ENCODE results near the gene APBB2.
"Not testable (repeated sequence)": the region's sequence is repeated elsewhere in the genome, so short reads cannot be mapped to it uniquely, and the experiment has no call there.

APBB2 gene

DNA sequence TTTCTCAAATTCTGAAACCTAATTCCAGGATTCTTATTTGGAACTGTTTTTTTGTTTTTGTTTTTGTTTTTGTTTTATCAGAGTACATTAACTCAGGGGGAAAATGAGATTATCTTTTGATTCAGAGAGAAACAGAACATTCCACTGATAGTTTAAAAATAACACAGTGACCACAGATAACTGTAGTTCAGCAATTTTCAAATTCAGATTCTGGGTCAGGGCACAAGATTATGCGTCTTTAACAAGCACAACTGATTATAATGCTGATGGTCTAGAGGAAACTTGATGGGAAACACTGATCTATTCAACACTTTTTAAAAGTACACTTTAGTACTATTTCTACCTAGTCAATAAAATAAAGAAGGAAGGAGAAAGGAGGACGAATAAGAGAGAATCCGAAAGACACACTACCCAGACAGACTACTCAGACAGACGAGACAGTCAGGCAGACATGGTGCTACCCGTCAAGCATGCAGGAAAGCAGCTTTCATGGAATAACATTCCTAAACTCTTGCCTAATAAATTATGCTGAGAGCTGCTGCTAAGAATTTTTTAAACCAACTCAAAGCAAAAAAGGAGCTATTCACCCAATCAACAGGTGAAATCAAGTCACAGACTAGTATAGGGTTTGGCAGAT is 59.0 kb downstream of the APBB2 start:
- peak; percentile 80 for DNase-seq

DNA sequence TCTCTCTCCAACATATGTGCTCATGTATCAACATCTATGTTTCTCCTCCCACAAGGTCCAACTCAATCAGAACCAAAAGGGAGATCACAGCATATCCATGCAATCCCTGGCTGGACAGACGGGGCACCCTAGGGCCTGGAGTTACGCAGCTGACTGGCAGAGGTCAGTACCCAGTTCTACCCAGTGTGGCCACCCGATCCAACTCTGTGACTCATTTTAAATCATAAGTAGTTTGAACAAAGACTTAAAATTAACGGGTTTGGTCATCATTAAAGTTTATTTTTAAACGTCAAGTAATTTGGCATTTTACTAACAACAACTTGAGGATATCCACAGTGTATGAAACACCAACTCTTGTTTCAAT is 59.5 kb downstream of the APBB2 start:
- DNase-seq = peak; percentile 55

DNA sequence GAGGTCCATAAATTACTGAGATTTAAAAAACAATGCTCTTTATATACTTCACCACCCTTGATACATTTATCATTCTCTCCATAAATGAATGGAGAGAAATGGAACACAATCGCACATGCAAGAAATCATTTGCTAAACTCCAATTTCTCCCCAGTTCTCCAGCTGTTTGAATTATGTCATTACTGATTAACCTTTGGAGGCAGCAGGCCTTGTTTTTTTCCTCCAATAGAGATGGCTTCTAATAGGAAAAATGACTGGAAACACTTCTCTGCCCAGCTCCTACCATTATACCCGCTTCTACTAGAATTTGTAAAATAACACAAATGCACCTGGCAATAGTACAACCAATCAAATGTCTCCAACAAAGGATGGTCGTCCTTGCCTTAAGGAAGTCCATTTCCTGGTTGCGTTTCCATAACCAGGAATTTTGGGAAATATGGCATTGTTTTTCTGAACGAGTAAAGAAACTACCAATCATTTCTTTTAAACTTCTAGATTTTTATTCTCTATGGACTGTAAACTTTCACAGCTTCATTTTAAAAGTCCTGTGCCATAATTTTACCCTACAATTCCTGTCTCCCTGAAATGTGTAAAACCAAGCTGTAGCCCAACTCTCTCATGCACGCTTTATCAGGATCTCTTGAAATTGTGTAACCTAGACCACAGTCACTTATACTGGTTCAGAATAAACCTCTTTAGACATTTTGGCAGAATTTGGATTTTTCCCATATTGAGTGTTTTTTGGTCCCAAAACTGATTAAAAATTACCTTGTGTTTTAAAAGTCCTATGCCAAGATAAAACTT is 60.1 kb downstream of the APBB2 start:
- DNase-seq = no peak

DNA sequence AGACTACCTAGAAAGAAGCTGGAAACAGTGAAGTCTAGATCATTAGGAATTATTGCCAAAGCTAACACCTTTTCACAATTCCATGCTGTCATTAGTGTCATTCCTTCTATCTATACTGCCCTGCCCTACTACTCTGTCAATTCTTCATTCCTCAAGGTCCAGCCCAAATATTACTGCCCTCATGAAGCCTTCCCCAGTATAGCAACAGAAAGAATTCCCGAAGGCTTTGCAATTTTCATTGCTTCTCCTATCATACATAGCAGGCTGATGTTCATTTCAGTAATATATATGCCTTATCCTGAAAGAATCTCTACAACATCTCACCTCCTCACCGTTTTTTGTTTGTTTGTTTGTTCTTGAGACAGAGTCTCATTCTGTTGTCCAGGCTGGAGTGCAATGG is 63.9 kb downstream of the APBB2 start:
- no peak for DNase-seq

DNA sequence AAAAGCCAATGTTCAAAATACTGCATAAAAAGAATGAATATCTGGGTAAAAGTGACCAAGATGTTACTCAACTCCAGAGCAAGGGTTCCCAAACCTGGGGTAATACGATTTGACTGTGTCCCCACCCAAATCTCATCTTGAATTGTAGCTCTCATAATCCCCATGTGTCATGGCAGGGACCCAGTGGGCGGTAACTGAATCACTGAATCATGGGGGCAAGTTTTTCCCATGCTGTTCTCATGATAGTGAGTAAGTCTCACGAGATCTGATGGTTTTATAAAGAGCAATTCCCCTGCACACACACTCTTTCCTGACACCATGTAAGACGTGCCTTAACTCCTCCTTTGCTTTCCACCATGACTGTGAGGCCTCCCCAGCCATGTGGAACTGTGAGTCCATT is 64.8 kb downstream of the APBB2 start:
- not testable (repeated sequence) for DNase-seq

DNA sequence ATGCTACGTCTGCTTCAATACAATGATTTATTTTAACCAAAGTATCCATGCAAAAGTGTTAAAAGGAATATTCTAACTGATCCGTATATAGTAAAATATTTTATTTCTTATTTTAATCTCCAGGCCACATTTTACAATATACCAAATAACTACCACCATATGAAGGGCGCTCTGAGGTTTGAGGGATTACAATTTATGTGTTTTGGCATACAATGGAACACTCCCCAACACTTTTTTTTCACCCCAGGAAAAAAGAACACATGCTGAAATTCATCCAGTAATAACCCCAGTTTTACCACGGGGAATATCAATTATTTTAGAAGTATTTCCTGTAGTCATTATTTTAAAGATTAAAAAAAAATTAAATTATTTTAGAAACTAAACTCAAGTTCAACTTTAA is 65.4 kb downstream of the APBB2 start:
- no peak for DNase-seq

DNA sequence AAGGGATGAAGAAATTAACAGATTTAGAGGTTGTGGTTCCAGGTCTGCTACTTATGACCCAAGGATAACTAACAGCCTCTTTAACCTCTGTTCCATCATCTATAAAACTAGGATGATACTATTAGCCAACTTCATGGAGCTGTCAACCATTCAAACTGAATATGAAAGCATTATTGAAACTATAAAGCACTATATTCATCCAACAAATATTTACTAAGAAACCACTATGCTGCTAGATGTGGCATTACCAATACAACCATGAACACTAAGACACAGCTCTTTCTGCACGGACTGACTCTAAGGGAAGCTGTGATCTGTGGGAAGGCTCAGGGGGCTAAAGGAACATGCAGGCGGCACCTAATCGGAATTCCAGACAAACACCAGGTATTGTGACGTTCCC is 66.0 kb downstream of the APBB2 start:
- DNase-seq = peak; percentile 35

DNA sequence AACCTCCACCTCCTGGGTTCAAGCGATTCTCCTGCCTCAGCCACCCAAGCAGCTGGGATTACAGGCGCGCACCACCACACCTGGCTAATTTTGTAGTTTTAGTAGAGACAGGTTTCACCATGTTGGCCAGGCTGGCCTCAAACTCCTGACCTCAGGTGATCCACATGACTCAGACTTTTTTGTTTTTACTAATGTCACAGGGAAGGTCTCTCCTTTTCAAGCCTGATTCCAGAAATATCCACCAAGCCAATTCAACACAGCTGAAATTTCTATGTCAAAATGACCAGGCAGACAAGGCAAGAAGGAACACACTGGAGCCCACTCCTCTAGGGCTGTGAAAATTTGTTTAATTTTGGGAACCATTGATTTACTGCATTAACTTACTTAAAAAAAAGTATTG is 66.8 kb downstream of the APBB2 start:
- DNase-seq = not testable (repeated sequence)

DNA sequence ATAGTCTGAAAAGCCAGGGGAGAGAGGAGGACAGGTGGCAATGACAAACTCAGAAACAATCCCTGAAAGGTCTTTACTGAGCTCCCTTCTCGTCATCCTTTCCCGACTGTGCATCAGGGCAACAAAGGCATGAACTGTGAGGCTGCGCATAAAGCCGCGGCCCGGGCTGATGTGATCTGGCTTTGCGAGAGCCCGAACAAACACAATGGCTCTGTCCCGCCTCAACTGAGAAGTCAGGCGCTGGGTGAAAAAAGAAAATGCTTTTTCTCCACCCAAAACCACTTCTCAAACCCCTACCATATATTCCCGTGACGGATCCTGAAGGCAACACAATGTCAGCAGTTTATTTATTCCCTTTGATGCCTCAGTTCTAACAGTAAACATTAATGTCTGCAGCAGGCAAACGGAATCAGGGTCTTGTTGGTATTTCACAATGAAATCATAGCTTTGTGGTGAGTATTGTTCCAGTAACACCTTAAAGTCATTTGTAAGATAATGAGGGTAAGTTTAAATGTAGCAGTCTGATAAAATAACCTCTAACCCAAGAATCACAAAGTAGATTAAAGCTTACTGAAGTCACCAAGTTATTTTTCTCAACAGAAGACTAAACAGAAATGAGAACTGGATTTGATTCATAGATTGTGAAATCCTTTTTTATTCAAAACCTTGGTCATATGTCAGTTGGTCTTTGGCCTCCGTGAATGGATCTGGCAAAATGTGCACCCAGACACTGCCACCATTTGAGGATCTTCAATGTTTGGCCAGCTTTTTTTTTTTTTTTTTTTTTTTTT is 67.4 kb downstream of the APBB2 start:
- DNase-seq = peak; percentile 50

DNA sequence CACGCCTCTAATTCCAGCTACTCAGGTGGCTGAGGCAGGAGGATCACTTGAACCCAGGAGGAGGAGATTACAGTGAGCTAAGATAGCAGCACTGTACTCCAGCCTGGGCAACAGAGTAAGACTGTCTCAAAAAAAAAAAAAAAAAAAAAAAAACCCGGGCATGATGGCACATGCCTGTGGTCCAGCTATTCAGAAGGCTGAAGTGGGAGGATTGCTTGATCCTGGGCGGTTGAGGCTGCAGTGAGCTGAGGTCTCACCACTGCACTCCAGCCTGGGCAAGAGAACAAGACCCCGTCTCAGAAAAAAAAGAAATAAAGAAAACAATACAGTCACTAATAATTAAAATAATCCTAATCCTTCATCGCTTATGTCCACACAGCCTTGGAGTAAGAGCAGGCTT is 68.1 kb downstream of the APBB2 start:
- no peak for DNase-seq

DNA sequence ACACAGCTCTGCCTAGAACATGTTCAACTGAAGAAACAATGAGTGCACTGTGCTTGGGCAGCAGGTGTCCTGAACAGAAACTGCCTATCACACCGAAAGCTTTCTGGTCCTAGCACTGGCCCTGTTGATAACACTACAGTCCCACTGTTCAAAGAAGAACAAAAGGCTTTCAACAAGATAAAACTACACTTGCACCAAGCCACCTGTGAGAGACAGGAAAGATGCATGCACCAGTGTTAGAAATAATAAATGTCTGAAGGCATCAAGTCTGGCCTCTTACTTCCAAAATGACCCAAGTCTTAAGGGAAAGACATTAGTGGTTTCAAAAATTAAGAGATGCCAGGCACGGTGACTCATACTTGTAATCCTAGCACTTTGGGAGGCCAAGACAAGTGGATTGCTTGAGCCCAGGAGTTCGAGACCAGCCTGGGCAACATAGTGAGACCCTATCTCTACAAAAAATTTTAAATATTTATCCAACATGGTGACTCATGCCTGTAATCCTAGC is 68.7 kb downstream of the APBB2 start:
- peak; percentile 68 for DNase-seq

DNA sequence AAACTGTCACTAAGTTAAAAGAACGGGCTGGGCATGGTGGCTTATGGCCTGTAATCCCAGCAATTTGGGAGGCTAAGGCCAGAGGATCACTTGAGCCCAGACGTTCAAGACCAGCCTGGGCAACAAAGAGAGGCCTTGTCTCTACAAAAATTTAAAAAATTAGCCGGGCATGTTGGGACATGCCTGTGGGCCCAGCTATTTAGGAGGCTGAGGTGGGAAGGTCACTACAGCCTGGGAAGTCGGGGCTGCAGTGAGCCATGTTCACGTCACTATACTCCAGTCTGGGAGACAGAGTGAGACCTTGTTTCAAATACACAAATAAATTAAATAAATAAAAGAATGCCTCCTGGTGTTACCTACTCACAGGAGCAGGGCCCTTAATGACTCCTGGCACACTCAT is 69.5 kb downstream of the APBB2 start:
- DNase-seq = no peak

DNA sequence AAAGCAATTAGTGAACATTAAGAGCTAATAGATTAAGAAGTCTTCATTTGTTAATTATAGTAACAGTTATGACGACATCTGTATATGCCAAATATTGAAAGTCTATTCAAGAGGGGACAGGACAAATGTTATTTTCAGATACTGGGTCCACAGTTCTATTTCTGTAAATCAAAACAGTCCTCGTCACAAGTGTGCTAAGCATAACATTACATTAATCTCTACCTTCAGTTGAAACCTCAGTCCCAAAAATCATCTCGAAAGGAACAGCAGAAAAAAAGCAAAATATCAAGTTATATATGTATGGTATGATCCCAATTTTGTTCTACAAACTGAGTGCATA is 70.3 kb downstream of the APBB2 start:
- no peak for DNase-seq

DNA sequence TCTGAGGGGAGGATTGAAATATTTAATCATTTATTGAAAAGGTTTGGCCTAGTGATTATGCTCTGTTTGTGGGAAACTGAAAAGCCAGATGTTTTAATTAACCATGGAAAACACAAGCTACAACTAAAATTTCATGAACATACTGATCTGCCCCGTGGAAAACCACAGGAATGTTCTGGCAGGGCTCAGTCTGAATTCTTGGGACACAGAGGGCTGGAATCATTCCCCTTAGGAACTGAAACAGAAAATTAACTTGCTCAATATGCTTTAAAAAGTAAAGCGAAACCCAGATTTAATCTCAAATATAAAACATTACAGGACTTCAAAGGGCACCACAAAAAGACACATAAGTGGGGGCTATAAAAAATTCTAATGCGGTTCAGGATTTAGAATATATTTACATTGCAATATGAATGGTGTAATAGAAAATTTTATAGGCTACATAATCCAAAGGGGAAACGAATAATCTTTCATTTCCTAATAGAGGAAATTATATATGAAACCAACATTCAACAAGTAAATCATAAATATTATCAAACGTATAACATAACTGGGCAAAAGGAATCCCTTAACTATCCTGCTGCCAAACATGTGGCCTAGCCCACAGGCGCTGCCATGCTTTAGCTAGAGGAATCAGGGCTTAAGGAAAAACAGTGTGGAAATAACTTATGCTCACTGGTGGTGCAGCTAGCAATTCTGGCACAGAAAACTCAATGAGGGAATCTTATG is 70.9 kb downstream of the APBB2 start:
- DNase-seq = peak; percentile 96

DNA sequence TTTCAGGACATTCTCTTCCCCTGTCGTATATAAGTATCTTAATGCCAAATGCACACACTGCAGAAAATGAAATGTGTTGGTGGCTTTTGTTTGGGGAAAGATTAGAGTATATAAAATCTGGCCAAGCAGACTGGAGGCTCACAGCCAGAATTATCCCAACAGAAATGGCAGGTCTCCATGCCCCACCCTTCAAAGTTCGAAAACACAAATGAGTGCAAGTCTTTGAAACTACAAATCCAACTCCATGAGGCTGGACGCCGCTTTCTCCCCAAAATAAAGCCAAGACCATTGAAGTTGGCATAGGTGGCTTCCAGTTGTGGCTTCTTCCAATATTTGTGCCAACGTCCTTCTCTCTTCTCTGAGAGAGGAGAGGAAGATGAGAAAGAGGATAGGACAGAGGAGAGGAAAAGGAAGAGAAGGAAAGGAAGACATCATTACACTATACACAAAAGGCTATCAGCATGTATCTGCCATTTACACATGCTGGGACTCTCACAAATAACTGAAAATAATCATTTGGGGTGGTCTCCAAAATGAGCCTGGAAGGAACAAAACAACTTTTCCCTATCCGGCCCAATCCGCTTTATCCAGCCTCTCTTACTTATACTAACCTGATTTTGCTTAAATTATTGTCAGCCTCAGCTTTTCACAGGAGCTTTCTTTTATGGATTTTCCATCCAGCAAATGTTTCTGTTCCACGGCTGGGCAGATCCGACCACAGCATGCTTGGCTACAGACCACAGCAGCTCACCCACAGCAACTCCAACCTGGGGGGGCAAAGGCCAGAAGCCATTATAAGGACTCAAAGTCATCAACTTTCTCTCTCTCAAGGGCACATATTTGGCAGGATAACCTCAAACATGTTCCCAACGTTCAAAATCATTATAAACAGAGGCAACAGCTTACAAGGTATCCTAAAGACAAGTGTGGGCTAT is 71.7 kb downstream of the APBB2 start:
- peak; percentile 72 for DNase-seq

DNA sequence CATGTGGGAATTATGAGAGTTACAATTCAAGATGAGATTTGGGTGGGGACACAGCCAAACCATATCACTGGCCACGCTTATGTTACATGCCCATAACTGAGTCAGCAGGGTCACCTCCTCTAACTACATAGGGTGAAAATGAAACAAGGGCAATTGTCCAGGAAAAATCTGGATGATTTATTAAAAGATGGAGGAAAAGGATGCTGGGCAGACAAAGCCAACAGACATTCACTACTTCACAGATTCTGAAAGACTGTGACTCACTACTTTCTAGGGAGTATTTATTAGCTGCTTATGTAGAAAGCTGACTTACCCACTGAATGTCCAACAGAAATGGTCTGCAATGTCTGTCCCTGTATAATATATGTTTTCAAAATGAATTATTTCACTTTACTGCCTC is 72.4 kb downstream of the APBB2 start:
- peak; percentile 94 for DNase-seq

DNA sequence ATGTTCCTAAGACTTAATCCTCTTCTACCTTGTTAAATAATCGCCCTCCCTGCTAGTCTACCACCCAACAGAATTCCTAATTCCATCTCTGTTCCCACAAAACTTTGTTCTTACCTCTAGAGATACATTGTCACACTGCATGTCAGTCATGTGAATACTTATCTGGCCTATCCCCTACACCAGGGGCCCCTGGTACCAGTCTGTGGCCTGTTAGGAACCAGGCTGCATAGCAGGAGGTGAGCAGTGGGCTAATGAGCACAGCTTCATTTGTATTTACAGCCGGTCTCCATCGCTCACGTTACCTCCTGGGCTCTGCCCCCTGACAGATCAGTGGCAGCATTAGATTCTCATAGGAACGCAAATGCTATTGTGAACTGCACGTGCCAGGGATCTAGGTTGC is 73.9 kb downstream of the APBB2 start:
- no peak for DNase-seq

DNA sequence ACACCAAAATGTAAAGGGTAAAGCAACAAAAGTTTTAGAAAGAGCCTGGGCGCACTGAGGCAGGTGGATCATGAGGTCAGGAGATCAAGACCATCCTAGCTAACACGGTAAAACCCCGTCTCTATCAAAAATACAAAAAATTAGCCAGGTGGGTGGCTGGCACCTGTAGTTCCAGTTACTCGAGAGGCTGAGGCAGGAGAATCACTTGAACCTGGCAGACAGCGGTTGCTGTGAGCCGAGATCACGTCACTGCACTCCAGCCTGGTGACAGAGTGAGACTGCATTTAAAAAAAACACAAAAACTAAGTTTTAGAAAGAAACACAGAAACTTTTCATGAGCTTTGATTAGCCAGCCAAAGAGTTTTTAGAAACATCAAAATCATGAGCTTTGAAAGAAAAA is 76.5 kb downstream of the APBB2 start:
- DNase-seq = no peak

DNA sequence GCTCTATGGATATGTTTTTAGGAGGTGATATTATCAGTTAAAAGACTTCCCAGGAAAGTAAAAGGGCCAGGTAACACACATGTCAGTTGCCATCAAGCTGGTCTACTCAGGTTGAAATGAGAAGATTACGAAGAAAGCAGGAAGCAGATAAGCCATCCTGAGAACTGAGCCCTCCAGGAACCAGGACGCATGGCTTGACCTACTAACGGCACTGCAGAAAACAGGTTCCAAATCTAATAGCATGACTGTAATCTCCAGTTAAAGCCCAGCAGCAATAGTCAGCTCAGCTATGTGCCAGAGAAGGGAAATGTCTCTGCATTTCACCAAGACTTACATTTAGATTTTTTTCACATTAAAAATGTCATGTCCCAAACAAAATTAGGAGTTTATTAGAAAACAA is 77.9 kb downstream of the APBB2 start:
- no peak for DNase-seq

DNA sequence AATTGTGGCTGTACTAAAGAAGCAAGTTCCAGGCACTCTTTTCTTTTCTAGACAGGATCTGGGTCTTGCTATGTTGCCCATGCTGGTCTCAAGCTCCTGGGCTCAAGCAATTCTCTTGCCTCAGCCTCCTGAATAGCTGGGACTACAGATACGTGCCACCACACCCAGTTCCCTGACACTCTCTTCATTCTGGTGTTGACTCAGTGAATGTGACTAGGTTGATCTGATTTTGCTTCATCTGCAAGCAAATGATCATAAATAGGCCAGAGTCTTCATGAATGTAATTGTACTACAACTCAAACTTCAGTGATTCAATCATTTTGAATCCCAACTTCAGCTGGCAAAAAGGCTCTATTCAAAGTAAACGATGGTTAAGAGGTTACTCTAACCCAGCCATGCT is 78.5 kb downstream of the APBB2 start:
- no peak for DNase-seq

DNA sequence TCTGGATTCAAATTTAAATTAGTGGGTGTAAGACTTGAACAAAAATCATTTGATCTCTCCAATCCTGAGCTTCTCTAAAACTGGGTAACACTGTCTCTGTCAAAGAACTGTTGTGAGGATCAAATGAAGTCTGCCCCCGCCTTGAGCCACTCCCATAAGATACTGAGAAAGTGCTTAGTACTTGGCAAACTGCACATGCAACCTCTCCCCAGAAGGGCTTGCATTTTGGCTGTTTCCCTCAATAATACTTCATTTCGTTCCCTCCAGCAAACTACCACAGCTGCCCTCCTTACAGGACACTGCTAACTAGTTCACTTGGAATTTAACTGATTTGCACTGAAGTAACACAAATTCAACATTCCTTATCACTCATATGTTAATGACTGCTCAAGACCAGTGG is 79.8 kb downstream of the APBB2 start:
- DNase-seq = no peak

DNA sequence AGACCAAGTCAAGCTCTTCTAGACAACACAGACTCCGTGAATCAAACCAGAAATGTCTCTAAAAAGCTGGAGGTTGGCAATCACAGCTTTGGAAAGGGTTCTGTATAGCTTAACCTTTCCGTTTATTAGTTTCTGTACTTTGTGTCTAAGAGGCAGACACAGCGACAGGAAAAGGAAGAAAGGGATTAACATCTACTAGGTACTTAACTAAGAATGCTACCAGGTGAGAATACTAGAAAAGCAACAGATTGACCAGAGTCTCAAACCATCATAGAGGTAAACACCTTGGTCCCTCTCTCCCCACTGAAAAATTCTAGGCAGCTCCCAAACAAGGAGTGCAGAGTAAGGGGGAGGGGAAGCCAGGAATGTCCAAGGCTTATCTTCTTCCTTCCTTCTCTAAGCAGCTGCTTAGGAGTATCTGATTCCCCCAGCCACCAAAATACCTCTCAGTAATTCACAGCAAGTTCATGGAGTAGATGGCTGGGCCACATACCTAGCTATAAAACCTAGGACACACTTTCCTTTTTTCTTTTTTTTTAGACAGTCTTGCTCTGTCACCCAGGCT is 80.8 kb downstream of the APBB2 start:
- no peak for DNase-seq

All from EL (cell line).